Epithelial cell of proximal tubule (primary cell): ENCODE measurements around the gene ELF2. TPM values are rescaled to one million over a fixed set of nuclear protein-coding genes. Genes with fewer than 3 reads are reported as not detected.
"Not testable (repeated sequence)": the region's sequence is repeated elsewhere in the genome, so short reads cannot be mapped to it uniquely, and the experiment has no call there.

ENCODE experiments used
- DNase-seq: peaks from one replicate; pipeline ENCODE4 v3.0.0-alpha.2; 2011; ENCODE audit warnings: low read depth
- H3K4me3 ChIP-seq: 2 replicates; pipeline ENCODE4 v1.5.1; 2011; ENCODE audit warnings: low read depth, mild to moderate bottlenecking, low read length
- CTCF ChIP-seq: conservative IDR thresholded peaks from 2 replicates; pipeline ENCODE4 v1.5.1; 2012; ENCODE audit warnings: low read depth, mild to moderate bottlenecking, low read length
- total RNA-seq: library from RNA; depleted of rRNA; stranded (reverse); fragments of >200 nt; gene quantifications from 2 replicates; pipeline ENCODE4 v1.2.3, GENCODE V29; 2015

Gene ELF2
- total RNA-seq, 1 donor from 2014 or later, result 24.1 TPM

GRCh38 chr4:139200506-139200905, 23.5 kb upstream of the ELF2 start:
- no peak for TF ChIP-seq CTCF
- no peak overlapping the region for H3K4me3 ChIP-seq
- DNase-seq, result no peak

GRCh38 chr4:139200102-139200501, 23.1 kb upstream of the ELF2 start:
- H3K4me3 ChIP-seq, result no peak overlapping the region
- DNase-seq, result no peak
- TF ChIP-seq CTCF, result no peak

GRCh38 chr4:139197214-139197613, 20.2 kb upstream of the ELF2 start:
- DNase-seq, H3K4me3 ChIP-seq: not testable (repeated sequence)

- no peak overlapping the region for H3K4me3 ChIP-seq
- no peak for DNase-seq
- no peak for TF ChIP-seq CTCF
Measured at GRCh38 chr4:139196462-139196861, 19.4 kb upstream of the ELF2 start.

- TF ChIP-seq CTCF, result no peak
- H3K4me3 ChIP-seq, result no peak overlapping the region
- no peak for DNase-seq
Measured at GRCh38 chr4:139191373-139191772, 14.4 kb upstream of the ELF2 start.

- TF ChIP-seq CTCF, result no peak
- H3K4me3 ChIP-seq, result no peak overlapping the region
- no peak for DNase-seq
Measured at GRCh38 chr4:139189972-139190371, 13.0 kb upstream of the ELF2 start.

GRCh38 chr4:139189417-139189749, 12.4 kb upstream of the ELF2 start:
- DNase-seq, result no peak
- no peak for TF ChIP-seq CTCF
- H3K4me3 ChIP-seq, result no peak overlapping the region
